HT1080 (cell line): ENCODE measurements around the gene CFAP221. TPM values are rescaled to one million over a fixed set of nuclear protein-coding genes. Genes with fewer than 3 reads are reported as not detected.

Experiments used
- DNase-seq: peaks from one replicate; pipeline ENCODE4 v3.0.0-alpha.2; 2015; ENCODE audit warnings: low read depth
- total RNA-seq: library from RNA; depleted of rRNA; stranded (reverse); fragments of >200 nt; shearing (Covaris generic); gene quantifications from 2 replicates; pipeline ENCODE4 v1.2.3, GENCODE V29; 2014

CFAP221 gene
- total RNA-seq, 1 experiment from 2014 or later: not detected

GRCh38 chr2:119536211-119536610 lies 8.0 kb upstream of the CFAP221 start:
- DNase-seq: no peak

- no peak for DNase-seq
Measured at GRCh38 chr2:119536707-119537106, 7.5 kb upstream of the CFAP221 start.

DNA sequence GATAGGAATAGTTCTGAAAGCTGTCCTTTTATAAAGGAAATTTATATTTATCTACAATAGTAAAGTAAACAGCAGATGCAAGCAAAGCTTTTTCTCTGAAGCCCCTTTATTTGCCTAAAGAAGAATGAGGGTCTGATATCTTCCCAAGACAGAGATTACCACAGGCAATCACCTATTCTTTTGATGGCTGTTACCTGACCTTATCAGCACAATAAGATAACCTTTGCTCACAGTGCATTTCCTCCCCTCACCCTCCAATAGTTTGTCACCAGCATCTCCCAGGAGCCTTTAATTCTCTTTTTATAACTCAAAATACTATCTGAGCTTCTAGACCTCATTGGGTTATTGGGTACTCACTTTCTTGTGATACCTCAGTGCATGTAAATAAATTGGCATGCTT lies 6.5 kb upstream of the CFAP221 start:
- no peak for DNase-seq

GRCh38 chr2:119541476-119541875 lies 2.8 kb upstream of the CFAP221 start:
- no peak for DNase-seq

GRCh38 chr2:119544939-119545475 lies 758 bp downstream of the CFAP221 start:
- DNase-seq: no peak

DNA sequence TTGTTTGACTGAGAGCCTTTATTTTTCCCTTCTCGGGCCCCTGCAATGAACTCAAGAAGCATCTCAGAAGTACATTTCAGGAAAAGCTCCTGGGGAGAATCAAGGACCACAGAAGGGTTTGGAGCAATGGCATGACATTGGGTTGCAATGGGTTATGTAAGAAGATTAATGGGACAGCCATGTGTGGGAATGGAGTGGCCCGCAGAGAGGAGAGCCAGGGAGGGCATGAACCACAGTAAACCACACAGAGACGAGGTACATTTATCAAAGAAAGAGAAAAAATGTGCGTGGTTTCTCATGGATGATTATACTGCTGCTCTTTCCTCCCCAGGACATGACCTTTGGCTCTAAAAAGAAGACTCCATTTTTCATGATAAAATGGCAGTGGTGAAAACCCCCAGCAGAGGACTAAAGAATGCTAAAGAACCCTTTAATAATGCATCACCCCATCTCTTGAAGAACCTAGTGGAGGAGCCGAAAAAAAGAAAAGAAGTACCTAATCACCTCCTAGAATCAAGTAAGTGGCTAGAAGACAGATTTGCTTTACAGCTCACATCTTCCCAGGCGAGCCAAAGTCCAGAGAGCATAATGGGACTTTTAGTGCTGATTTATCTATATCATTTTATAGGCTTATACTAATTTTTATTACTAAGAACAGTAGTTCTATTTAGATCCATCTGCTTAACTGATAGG lies 1.7 kb downstream of the CFAP221 start:
- no peak for DNase-seq

GRCh38 chr2:119546447-119546767 lies 2.2 kb downstream of the CFAP221 start:
- DNase-seq: no peak

- DNase-seq: no peak
Measured at GRCh38 chr2:119548516-119549120, 4.4 kb downstream of the CFAP221 start.

GRCh38 chr2:119549241-119549640 lies 5.0 kb downstream of the CFAP221 start:
- DNase-seq: no peak

DNA sequence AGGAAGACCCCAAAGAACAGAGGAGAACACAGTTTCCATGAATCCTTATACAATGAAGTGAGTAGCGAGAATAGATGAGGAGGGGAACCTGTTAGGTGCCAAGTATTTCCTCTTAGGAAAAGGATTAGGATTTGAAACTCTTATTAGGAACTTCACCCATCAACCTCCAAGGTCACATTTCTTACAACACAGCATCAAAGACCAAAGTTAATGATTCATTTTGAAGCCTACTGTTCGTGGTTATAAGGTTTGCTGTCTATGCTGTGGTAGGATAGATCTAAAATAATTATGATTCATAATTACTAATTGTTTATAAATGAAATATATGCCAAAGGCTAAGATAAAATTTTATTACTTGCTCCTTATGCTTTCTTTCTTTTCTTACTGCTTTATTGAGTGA lies 6.1 kb downstream of the CFAP221 start:
- no peak for DNase-seq

- no peak for DNase-seq
Measured at GRCh38 chr2:119550856-119551255, 6.6 kb downstream of the CFAP221 start.

GRCh38 chr2:119552902-119553301 lies 8.7 kb downstream of the CFAP221 start:
- DNase-seq: no peak

DNA sequence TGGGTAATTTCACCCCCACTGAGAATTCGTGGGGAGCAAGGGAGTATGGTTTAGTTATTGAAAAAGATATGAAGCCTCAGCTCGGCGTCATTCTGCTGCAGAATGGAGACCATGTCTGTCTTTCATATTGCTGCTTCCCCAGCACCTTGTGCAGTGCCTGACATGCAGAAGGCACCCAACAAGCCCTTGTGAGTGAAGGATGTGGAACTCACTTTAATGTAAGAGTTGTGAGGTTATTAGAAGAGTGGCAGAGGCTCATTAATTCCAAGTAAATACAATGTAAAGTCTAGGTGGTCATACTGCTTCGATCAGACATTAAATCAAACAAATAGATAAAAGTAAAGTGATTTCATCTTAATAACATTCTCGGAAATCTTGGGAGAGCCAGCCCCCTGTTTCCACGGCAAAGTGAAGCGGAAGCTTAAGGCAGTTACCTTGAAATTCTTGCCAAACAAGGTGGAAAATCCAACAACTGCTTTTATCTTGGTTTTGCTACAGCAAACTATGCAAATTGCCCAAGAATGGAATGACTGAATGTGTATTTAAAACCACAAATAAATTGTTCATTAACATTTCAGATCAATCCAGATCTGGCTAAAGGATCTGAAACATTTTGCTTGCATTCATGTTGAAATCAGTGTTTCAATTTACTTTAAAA lies 9.6 kb downstream of the CFAP221 start:
- DNase-seq: no peak

DNA sequence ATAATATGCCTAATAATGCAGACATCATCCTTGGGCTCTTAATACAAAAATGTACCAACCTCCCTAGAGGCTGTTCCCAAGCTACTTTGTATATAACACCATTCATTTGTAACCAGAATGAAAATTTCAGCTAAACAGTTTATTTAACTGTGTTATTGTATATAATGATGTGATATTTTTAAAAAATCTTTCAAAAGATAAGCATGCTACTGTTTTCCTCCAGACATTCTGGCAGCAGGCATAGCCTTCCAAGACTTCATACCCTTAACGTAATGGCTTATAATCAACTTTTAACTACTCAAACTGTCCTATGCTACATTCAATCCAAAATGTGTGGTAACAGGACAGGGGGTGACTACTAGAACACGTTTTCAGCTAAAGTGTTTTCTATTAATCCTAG lies 21.2 kb downstream of the CFAP221 start:
- no peak for DNase-seq

GRCh38 chr2:119567292-119567691 lies 23.0 kb downstream of the CFAP221 start:
- no peak for DNase-seq

GRCh38 chr2:119574108-119574815 lies 30.0 kb downstream of the CFAP221 start:
- DNase-seq: no peak

- no peak for DNase-seq
Measured at GRCh38 chr2:119574864-119575263, 30.6 kb downstream of the CFAP221 start.

DNA sequence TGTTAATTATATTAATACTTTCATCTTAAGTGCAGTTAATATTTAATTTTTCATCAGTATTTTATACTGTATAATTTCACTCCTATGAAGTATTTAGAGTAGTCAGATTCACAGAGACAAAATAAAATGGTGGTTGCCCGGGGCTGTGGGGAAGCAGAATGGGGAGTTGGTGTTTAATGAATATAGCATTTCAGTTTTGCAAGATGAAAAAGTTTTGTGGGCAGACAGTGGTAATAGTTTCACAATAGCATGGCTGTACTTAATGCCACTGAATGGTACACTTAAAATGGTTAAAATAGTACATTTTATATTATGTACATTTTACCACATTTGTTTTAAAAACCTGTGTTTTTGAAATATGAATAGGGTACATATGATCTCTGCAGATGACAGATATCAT lies 31.2 kb downstream of the CFAP221 start:
- DNase-seq: no peak

- DNase-seq: no peak
Measured at GRCh38 chr2:119579424-119580295, 35.4 kb downstream of the CFAP221 start.

DNA sequence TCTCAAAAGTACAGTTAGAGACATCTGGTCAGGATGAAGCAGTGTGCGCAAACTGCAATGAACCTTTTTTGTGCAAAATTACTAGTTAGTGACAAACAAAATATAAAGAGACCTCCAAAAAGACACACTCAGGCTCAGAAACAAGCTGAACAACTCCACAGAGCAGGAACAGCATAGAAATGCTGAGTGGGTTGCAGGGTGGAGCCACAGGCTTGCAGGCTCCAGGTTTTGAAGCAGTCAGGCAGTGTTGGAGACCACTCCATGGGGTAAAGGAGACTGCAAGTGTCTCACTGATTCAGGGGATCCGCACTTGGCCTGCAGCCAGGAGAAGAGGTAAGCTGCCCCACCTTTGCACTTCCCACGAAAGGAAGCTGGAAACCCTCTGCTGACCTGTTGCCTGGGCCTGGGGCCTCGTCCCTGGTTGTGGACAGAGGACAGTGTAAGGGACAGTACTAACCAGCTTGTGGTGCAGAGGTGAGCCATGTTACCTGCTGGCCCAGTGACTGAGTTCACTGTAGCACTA lies 36.4 kb downstream of the CFAP221 start:
- DNase-seq: no peak

DNA sequence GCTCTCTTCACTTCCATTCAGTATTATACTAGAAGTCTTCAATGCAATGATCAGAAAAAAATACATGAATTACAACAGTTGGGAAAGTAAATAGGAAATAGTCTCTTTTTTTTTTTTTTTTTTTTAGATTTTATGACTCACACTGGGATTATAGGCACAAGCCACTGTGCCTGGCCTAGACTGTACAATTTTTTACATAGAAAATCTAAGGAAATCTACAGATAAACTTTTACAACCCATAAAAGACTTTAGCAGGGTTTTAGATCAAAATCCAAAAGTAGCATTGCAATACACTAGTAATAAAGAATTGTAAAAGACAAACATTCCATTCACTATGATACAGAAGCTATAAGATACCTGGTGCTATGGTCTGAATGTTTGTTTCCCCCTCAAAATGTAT lies 39.0 kb downstream of the CFAP221 start:
- no peak for DNase-seq
